Caco-2 (cell line): ENCODE measurements around the gene HNF1A. TPM values are rescaled to one million over a fixed set of nuclear protein-coding genes. Genes with fewer than 3 reads are reported as not detected.

Experiments
- BruUV-seq: library from RNA; stranded (reverse); fragments of 400-500 nt; replicated peaks from 2 replicates; lab custom pipeline; 2021; lab: Mats Ljungman, UMichigan
- CTCF ChIA-PET: fragments of 300-600 bp; sonication (Branson Sonifier 250); formaldehyde crosslinking; loops from one replicate; lab custom pipeline; 2022; ENCODE audit warnings: antibody characterized with exemption; lab: Charles Lee
- POLR2A ChIA-PET: fragments of 300-600 bp; sonication (Branson Sonifier 250); formaldehyde crosslinking; loops from one replicate; lab custom pipeline; 2022; ENCODE audit warnings: antibody characterized with exemption; lab: Charles Lee
- DNase-seq, 2 experiments: peaks; one replicate each; pipeline versions ENCODE4 v3.0.0 to v3.0.0-alpha.2; 2020 to 2022
- H3K27me3 ChIP-seq: replicated peaks from 2 replicates; pipeline ENCODE4 v1.6.0; 2011; ENCODE audit warnings: low read length; ENCODE audit not compliant: control insufficient read depth, insufficient read depth
- H3K36me3 ChIP-seq: 2 replicates; pipeline ENCODE4 v1.5.1; 2011; ENCODE audit warnings: low read length; ENCODE audit not compliant: control insufficient read depth, insufficient read depth
- H3K4me1 ChIP-seq: fragments of 250-450 bp; sonication (Bioruptor Pico); 2 replicates; pipeline ENCODE4 v1.5.1; 2020; ENCODE audit warnings: mild to moderate bottlenecking
- H3K4me3 ChIP-seq: 2 replicates; pipeline ENCODE4 v1.5.1; 2011; ENCODE audit warnings: low read depth, mild to moderate bottlenecking, control low read depth, low read length
- H3K9me3 ChIP-seq: fragments of 250-450 bp; sonication (Bioruptor Pico); 2 replicates; pipeline ENCODE4 v1.5.1; 2020; ENCODE audit warnings: mild to moderate bottlenecking, moderate library complexity
- H3K27ac Mint-ChIP-seq: one replicate; pipeline ENCODE4 v1.8.0; 2022; ENCODE audit warnings: mixed read lengths; ENCODE audit not compliant: unreplicated experiment
- H3K27me3 Mint-ChIP-seq: one replicate; pipeline ENCODE4 v1.8.0; 2022; ENCODE audit warnings: mixed read lengths; ENCODE audit not compliant: insufficient read depth, unreplicated experiment
- H3K36me3 Mint-ChIP-seq: one replicate; pipeline ENCODE4 v1.8.0; 2022; ENCODE audit warnings: mild to moderate bottlenecking, mixed read lengths; ENCODE audit not compliant: insufficient read depth, unreplicated experiment
- H3K4me1 Mint-ChIP-seq: one replicate; pipeline ENCODE4 v1.8.0; 2022; ENCODE audit warnings: low read depth, mixed read lengths; ENCODE audit not compliant: unreplicated experiment
- H3K4me3 Mint-ChIP-seq: one replicate; pipeline ENCODE4 v1.8.0; 2022; ENCODE audit warnings: mild to moderate bottlenecking, moderate library complexity, mixed read lengths; ENCODE audit not compliant: unreplicated experiment
- H3K9me3 Mint-ChIP-seq: one replicate; pipeline ENCODE4 v1.8.0; 2022; ENCODE audit warnings: mixed read lengths; ENCODE audit not compliant: unreplicated experiment
- intact Hi-C: fragments of 100-400 bp; cut with micrococcal nuclease; formaldehyde crosslinking; loops from one replicate; pipeline ENCODE4 v1.10.0; 2022; ENCODE audit not compliant: unreplicated experiment
- total RNA-seq: library from RNA; stranded (reverse); gene quantifications from 2 replicates; pipeline ENCODE4 v1.2.3, GENCODE V29; 2022
- TF ChIP-seq, protein P1 (sequence below), 2 experiments: fragments of 200-600 bp in 1 of 2; IDR thresholded peaks; 1 replicate in 1 of 2; 2 replicates in 1 of 2; pipeline versions ENCODE4 v1.5.1 to v1.8.0; 2011 to 2022; ENCODE audit warnings: antibody characterized with exemption in 1 of 2, control low read depth in 1 of 2, inconsistent platforms in 1 of 2, low read depth in 1 of 2, low read length in 1 of 2, mild to moderate bottlenecking in 1 of 2, moderate library complexity in 1 of 2; ENCODE audit not compliant: insufficient read depth in 1 of 2, severe bottlenecking in 1 of 2, unreplicated experiment in 1 of 2

Gene HNF1A
- total RNA-seq, 1 experiment from 2014 or later = 41.2 TPM

DNA sequence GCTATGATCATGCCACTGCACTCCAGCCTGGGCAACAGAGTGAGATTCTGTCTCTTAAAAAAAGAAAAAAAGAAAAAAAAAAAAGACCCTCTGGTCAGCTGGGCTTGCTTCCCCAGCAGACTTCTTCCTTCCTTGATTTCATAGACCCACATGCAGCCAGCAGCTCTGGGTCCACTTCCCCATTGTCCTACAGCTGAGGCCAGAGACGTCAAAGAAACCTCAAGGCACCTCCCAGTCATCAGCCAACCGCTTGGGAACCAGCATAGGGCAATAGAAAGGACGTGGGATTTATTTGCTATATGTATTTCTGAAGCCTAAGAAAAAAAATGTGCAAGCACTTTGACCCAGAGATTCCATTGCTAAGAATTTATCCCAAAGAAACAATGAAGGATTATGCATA, 38.8 kb upstream of the HNF1A start:
- POLR2A ChIA-PET = interaction anchor here (0.5 to 1.0 kb wide), 3 partner anchors 11 to 358 kb away, joined by 3 to 14 read pairs (median 5); partner anchors contain the start of gene POP5
- Histone ChIP-seq H3K4me1 (peaks cover 35% of the 10 kb centered on the region), H3K4me3 (no peak overlapping the region), H3K27me3 (no peaks in the 10 kb centered on the region), H3K9me3 (no peaks in the 10 kb centered on the region), H3K36me3 (no peaks in the 10 kb centered on the region)
- CTCF ChIA-PET = interaction anchor here (0.6 to 1.5 kb wide), 6 partner anchors 17 to 1324 kb away, joined by 3 to 5 read pairs (median 4); no protein-coding TSS in a partner anchor
- H3K4me3 Mint-ChIP-seq = no peak overlapping the region
- peaks cover 2% of the 10 kb centered on the region for H3K36me3 Mint-ChIP-seq
- peaks cover 16% of the 10 kb centered on the region for H3K4me1 Mint-ChIP-seq
- BruUV-seq = no TSS peak
- H3K27me3 Mint-ChIP-seq = no peaks in the 10 kb centered on the region
- H3K27ac Mint-ChIP-seq = no peak overlapping the region
- no peak for DNase-seq
- TF ChIP-seq, protein P1, sequence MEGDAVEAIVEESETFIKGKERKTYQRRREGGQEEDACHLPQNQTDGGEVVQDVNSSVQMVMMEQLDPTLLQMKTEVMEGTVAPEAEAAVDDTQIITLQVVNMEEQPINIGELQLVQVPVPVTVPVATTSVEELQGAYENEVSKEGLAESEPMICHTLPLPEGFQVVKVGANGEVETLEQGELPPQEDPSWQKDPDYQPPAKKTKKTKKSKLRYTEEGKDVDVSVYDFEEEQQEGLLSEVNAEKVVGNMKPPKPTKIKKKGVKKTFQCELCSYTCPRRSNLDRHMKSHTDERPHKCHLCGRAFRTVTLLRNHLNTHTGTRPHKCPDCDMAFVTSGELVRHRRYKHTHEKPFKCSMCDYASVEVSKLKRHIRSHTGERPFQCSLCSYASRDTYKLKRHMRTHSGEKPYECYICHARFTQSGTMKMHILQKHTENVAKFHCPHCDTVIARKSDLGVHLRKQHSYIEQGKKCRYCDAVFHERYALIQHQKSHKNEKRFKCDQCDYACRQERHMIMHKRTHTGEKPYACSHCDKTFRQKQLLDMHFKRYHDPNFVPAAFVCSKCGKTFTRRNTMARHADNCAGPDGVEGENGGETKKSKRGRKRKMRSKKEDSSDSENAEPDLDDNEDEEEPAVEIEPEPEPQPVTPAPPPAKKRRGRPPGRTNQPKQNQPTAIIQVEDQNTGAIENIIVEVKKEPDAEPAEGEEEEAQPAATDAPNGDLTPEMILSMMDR (IDR thresholded peaks at IDR 0.05; ENCODE audit: insufficient read depth in 1 of 2, low read depth in 1 of 2, low read length in 1 of 2, severe bottlenecking in 1 of 2, unreplicated experiment in 1 of 2) = no peak
- intact Hi-C loops = no loop called here
- no peaks in the 10 kb centered on the region for H3K9me3 Mint-ChIP-seq

DNA sequence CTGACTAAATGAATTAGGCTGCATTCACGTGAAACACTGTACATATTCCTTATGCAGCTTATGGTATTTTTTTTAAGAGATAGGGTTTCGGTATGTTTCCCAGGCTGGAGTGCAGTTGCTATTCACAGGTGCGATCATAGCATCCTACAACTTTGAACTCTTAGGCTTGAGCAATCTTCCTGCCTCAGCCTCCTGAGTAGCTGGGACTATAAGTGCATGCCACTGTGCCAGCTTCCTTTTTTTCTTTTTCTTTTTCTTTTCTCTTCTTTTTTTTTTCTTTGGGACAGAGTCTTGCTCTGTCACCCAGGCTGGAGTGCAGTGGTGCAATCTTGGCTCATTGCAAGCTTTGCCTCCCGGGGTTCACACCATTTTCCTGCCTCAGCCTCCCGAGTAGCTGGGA, 38.3 kb upstream of the HNF1A start:
- Mint-ChIP-seq H3K36me3 (peaks cover 5% of the 10 kb centered on the region), H3K27ac (no peak overlapping the region), H3K4me3 (no peak overlapping the region), H3K27me3 (no peaks in the 10 kb centered on the region), H3K4me1 (peaks cover 20% of the 10 kb centered on the region), H3K9me3 (no peaks in the 10 kb centered on the region)
- H3K27me3 ChIP-seq = no peaks in the 10 kb centered on the region
- TF ChIP-seq, protein P1 (IDR thresholded peaks at IDR 0.05; ENCODE audit: insufficient read depth in 1 of 2, low read depth in 1 of 2, low read length in 1 of 2, severe bottlenecking in 1 of 2, unreplicated experiment in 1 of 2) = no peak
- BruUV-seq = no TSS peak
- CTCF ChIA-PET = interaction anchor here (0.5 to 1.5 kb wide), 8 partner anchors 21 to 1324 kb away, joined by 3 to 5 read pairs (median 4); no protein-coding TSS in a partner anchor
- DNase-seq = no peak
- no peaks in the 10 kb centered on the region for H3K36me3 ChIP-seq
- H3K9me3 ChIP-seq = no peaks in the 10 kb centered on the region
- intact Hi-C loops = no loop called here
- H3K4me3 ChIP-seq = no peak overlapping the region
- POLR2A ChIA-PET = no interaction called here
- peaks cover 38% of the 10 kb centered on the region for H3K4me1 ChIP-seq

DNA sequence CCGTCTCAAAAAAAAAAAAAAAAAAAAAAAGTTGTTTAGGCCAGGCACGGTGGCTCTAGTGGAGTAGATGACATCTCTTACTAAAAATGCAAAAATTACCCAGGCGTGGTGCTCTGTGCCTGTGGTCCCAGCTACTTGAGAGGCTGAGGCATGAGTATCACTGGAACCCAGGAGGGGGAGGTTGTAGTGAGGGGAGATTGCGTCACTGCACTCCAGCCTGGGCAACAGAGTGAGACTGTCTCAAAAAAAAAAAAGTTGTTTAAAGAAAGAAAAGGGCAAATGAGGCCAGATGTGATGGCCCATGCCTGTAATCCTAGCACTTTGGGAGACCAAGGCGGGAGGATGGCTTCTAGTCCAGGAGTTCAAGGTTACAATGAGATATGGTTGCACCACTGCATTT, 37.5 kb upstream of the HNF1A start:
- peaks cover 38% of the 10 kb centered on the region for H3K4me1 ChIP-seq
- intact Hi-C loops = no loop called here
- TF ChIP-seq, protein P1 (IDR thresholded peaks at IDR 0.05; ENCODE audit: insufficient read depth in 1 of 2, low read depth in 1 of 2, low read length in 1 of 2, severe bottlenecking in 1 of 2, unreplicated experiment in 1 of 2) = no peak
- Mint-ChIP-seq H3K4me3 (no peak overlapping the region), H3K9me3 (no peaks in the 10 kb centered on the region), H3K36me3 (peaks cover 5% of the 10 kb centered on the region), H3K27me3 (no peaks in the 10 kb centered on the region), H3K4me1 (peaks cover 20% of the 10 kb centered on the region), H3K27ac (no peak overlapping the region)
- no TSS peak for BruUV-seq
- no peaks in the 10 kb centered on the region for H3K27me3 ChIP-seq
- POLR2A ChIA-PET = no interaction called here
- no peak for DNase-seq
- CTCF ChIA-PET = interaction anchor here (0.8 kb wide), 1 partner anchor 168 kb away, joined by 5 read pairs; no protein-coding TSS in a partner anchor
- H3K4me3 ChIP-seq = no peak overlapping the region
- no peaks in the 10 kb centered on the region for H3K36me3 ChIP-seq
- H3K9me3 ChIP-seq = no peaks in the 10 kb centered on the region
